ENCODE results near the gene PCBP2.

DNA sequence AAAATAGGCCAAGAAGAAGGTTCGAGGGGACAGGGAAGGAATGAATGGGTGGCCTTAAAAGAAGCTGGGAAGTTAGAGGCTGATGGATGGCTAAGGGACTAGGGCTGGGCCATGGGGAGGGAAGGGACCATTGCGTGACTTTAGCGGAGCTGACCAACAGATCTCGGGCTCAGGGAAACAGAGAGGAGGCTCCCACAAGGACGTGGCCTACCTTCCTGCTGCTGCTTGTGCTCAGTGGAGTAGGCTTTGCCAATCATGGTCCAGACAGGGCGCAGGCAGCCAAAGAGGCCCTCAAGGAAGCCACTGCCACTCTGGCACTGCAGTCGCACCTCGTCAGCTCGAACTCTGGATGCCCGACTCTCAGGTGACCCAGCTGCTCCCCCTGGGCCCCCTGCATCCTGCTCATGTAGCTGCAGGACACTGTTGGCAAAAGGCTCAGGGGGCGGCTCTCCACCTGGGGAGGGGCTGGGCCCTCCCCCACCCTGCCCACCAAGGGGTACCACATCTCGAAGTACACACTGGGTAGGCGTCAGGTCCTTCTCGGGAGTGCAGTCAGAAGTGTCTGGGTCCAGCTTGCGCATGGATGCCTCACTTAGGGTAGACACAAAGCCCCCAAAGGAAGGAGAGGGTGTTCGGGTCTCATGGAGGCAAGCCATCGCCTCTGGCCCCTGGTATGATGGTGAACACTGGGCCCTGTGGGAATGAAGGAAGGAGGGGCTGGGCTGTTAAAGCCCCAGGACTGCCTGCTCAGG lies 35.0 kb downstream of the PCBP2 start:
- TF ChIP-seq CTCF (IDR thresholded peaks at IDR 0.05) (no peak), POLR2A (IDR thresholded peaks at IDR 0.05) (no peak)

Data from right lobe of liver (tissue), 4 donors.